ENCODE measurements around the gene IRAG1. TPM values are rescaled to one million over a fixed set of nuclear protein-coding genes. Genes with fewer than 3 reads are reported as not detected.

The IRAG1 gene
- total RNA-seq, 2 donors from 2014 or later = 4.2 to 7.3 TPM

DNA sequence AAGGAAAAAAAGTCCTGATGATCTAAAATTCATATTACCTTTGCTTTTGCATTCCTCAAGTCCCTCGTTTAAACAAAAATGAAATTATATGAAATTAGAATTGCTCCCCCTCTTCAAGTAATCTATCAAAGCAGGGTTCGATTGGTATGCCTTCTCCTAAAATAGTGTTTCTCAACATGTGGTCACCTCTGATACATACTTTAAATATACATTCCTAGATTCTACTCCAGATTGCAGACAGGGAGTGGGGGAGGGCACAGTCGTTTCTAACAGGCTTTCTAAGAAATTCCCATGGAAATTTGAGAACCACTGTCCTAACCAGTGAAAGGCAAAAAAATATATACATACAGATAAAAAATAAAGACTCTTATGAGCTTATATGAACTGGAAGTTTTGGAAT is 22.6 kb upstream of the IRAG1 start:
- H3K4me1 Mint-ChIP-seq = no peaks in the 10 kb centered on the region
- no peak overlapping the region for H3K27ac Mint-ChIP-seq

DNA sequence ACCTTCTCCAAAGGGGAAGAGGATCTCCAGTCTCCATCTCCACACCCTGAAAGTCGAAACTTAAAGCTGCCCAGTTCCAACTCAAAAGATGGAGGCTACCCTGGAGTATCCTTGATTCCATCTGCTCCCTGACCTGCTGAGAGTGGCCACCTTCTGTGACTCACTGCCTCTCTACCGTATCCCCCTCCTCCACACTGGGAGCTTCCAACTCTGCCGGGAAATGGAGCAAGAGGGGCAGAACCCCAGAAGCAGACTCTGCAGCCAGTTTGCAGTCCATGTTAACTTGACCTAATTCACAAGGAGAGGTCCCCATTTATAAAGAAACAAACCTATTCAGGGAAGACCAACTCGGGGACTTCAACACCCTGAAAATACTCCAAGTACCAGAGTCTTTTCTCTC is 22.0 kb upstream of the IRAG1 start:
- Mint-ChIP-seq H3K36me3 (ENCODE audit: low read depth) (no peaks in the 10 kb centered on the region), H3K4me1 (no peaks in the 10 kb centered on the region)
- WGBS, 2 experiments (ENCODE audit: insufficient coverage in 1 of 2, insufficient read length in 1 of 2) = 63 to 71% methylated on average over 4 of the region's 4 CpGs

More for the DNA sequence above, 22.6 kb upstream of the IRAG1 start:
- no peak overlapping the region for H3K4me3 Mint-ChIP-seq
- no peaks in the 10 kb centered on the region for H3K36me3 ChIP-seq (ENCODE audit: control insufficient read depth, insufficient read depth, low read length)
- DNase-seq = no peak
- no peak overlapping the region for H3K4me3 ChIP-seq (ENCODE audit: low read length)
- no peaks in the 10 kb centered on the region for H3K27me3 ChIP-seq (ENCODE audit: control insufficient read depth, insufficient read depth, low read length, poor library complexity, severe bottlenecking)
- H3K9me3 Mint-ChIP-seq = no peaks in the 10 kb centered on the region
- H3K27me3 Mint-ChIP-seq (ENCODE audit: insufficient read depth) = no peaks in the 10 kb centered on the region
- no peak overlapping the region for H3K9ac ChIP-seq (ENCODE audit: extremely low read depth, low read length, poor library complexity, severe bottlenecking)
- H3K9me3 ChIP-seq (ENCODE audit: control insufficient read depth, low read length) = no peaks in the 10 kb centered on the region
- TF ChIP-seq, protein P1, sequence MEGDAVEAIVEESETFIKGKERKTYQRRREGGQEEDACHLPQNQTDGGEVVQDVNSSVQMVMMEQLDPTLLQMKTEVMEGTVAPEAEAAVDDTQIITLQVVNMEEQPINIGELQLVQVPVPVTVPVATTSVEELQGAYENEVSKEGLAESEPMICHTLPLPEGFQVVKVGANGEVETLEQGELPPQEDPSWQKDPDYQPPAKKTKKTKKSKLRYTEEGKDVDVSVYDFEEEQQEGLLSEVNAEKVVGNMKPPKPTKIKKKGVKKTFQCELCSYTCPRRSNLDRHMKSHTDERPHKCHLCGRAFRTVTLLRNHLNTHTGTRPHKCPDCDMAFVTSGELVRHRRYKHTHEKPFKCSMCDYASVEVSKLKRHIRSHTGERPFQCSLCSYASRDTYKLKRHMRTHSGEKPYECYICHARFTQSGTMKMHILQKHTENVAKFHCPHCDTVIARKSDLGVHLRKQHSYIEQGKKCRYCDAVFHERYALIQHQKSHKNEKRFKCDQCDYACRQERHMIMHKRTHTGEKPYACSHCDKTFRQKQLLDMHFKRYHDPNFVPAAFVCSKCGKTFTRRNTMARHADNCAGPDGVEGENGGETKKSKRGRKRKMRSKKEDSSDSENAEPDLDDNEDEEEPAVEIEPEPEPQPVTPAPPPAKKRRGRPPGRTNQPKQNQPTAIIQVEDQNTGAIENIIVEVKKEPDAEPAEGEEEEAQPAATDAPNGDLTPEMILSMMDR (conservative IDR thresholded peaks at IDR 0.05) = no peak
- 93% methylated on average over 3 of the region's 3 CpGs; no CpG with 5 or more reads in 1 of the 2 experiments for WGBS, 2 experiments (ENCODE audit: insufficient coverage in 1 of 2, insufficient read length in 1 of 2)
- no peaks in the 10 kb centered on the region for H3K36me3 Mint-ChIP-seq (ENCODE audit: low read depth)
- no peaks in the 10 kb centered on the region for H3K4me1 ChIP-seq (ENCODE audit: control insufficient read depth, insufficient read depth, low read length)
- no peak overlapping the region for H3K27ac ChIP-seq (ENCODE audit: low read depth, low read length)

DNA sequence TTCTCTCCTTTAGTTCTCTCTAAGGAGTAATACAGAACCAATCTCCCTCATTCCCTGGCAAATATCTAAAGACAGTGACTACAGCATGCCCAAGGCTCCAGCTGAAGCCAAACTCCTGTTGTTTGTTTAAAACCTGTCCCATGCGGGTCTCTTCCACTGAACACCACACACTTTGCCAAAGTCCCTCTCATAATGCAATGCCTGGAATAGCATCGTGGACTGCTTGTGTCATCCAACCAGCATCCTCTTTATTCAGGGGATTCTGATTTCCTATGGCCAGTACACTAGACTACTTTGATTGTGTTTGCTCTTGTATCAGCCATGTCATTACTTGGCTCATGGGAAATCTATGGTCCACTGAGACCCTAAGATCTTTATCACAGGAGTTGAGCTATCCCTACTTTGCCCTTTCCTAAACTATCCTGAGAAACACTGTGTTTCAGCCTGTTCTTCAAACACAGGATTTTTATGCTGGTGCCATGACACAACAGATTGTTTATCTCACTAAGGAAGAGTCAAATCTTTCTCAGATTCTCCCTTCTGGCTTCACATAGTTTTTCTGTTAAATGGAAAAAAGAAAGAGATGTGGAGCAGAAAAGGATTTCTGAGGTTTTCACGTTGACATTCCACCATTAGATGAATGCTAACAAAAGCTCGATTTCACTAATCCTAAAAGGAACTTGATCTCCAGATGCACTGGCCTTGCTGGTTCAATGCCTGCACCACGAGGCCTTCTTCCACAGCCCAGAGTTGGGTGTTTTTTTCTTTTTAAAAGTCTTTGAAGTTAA is 15.9 kb upstream of the IRAG1 start:
- no peak overlapping the region for H3K4me3 ChIP-seq (ENCODE audit: low read length)
- TF ChIP-seq, protein P1 (conservative IDR thresholded peaks at IDR 0.05) = no peak
- H3K27me3 Mint-ChIP-seq (ENCODE audit: insufficient read depth) = no peaks in the 10 kb centered on the region
- DNase-seq = no peak
- H3K9me3 Mint-ChIP-seq = no peaks in the 10 kb centered on the region
- 89 to 97% methylated on average over 3 to 5 of the region's 5 CpGs for WGBS, 2 experiments (ENCODE audit: insufficient coverage in 1 of 2, insufficient read length in 1 of 2)
- H3K27me3 ChIP-seq (ENCODE audit: control insufficient read depth, insufficient read depth, low read length, poor library complexity, severe bottlenecking) = no peaks in the 10 kb centered on the region
- H3K36me3 ChIP-seq (ENCODE audit: control insufficient read depth, insufficient read depth, low read length) = no peaks in the 10 kb centered on the region
- no peak overlapping the region for H3K4me3 Mint-ChIP-seq
- H3K27ac ChIP-seq (ENCODE audit: low read depth, low read length) = no peak overlapping the region
- H3K4me1 Mint-ChIP-seq = no peaks in the 10 kb centered on the region
- H3K4me1 ChIP-seq (ENCODE audit: control insufficient read depth, insufficient read depth, low read length) = no peaks in the 10 kb centered on the region
- H3K9ac ChIP-seq (ENCODE audit: extremely low read depth, low read length, poor library complexity, severe bottlenecking) = no peak overlapping the region
- H3K9me3 ChIP-seq (ENCODE audit: control insufficient read depth, low read length) = no peaks in the 10 kb centered on the region
- no peak overlapping the region for H3K27ac Mint-ChIP-seq
- H3K36me3 Mint-ChIP-seq (ENCODE audit: low read depth) = no peaks in the 10 kb centered on the region

More for the DNA sequence above, 22.0 kb upstream of the IRAG1 start:
- Histone ChIP-seq H3K27ac (ENCODE audit: low read depth, low read length) (no peak overlapping the region), H3K27me3 (ENCODE audit: control insufficient read depth, insufficient read depth, low read length, poor library complexity, severe bottlenecking) (no peaks in the 10 kb centered on the region), H3K9me3 (ENCODE audit: control insufficient read depth, low read length) (no peaks in the 10 kb centered on the region), H3K9ac (ENCODE audit: extremely low read depth, low read length, poor library complexity, severe bottlenecking) (no peak overlapping the region), H3K4me3 (ENCODE audit: low read length) (no peak overlapping the region), H3K4me1 (ENCODE audit: control insufficient read depth, insufficient read depth, low read length) (no peaks in the 10 kb centered on the region), H3K36me3 (ENCODE audit: control insufficient read depth, insufficient read depth, low read length) (no peaks in the 10 kb centered on the region)
- no peak for DNase-seq
- no peak overlapping the region for H3K4me3 Mint-ChIP-seq
- TF ChIP-seq, protein P1 (conservative IDR thresholded peaks at IDR 0.05) = no peak
- no peak overlapping the region for H3K27ac Mint-ChIP-seq
- H3K9me3 Mint-ChIP-seq = no peaks in the 10 kb centered on the region
- no peaks in the 10 kb centered on the region for H3K27me3 Mint-ChIP-seq (ENCODE audit: insufficient read depth)
